ENCODE data around the gene PCYT1A.
A peak's percentile ranks its signal among the peaks of the same experiment; 100 is the strongest.

The PCYT1A gene

GRCh38 chr3:196287440-196288140 lies at the start of gene PCYT1A:
Gene PCYT1A, minus strand, starts transcription at chr3:196287726. Its CDS starts 17,195 bp downstream, at chr3:196270531.
- peak within 1 kb of the TSS; percentile 98 for H3K27ac ChIP-seq
- no peak for TF ChIP-seq CTCF (conservative IDR thresholded peaks at IDR 0.05)

- TF ChIP-seq CTCF (conservative IDR thresholded peaks at IDR 0.05) = no peak
- no peak overlapping the region for H3K27ac ChIP-seq
Observed at GRCh38 chr3:196336319-196337145, 49.0 kb upstream of the PCYT1A start.

GRCh38 chr3:196335503-196335948 lies 48.0 kb upstream of the PCYT1A start:
- H3K27ac ChIP-seq = no peak overlapping the region

GRCh38 chr3:196334982-196335381 lies 47.5 kb upstream of the PCYT1A start:
- no peak overlapping the region for H3K27ac ChIP-seq
- TF ChIP-seq CTCF (conservative IDR thresholded peaks at IDR 0.05) = no peak

More at GRCh38 chr3:196335503-196335948, 48.0 kb upstream of the PCYT1A start:
- no peak for TF ChIP-seq CTCF (conservative IDR thresholded peaks at IDR 0.05)

GRCh38 chr3:196332168-196332567 lies 44.6 kb upstream of the PCYT1A start:
- no peak overlapping the region for H3K27ac ChIP-seq
- TF ChIP-seq CTCF (conservative IDR thresholded peaks at IDR 0.05) = no peak

GRCh38 chr3:196327405-196327804 lies 39.9 kb upstream of the PCYT1A start:
- no peak overlapping the region for H3K27ac ChIP-seq
- TF ChIP-seq CTCF (conservative IDR thresholded peaks at IDR 0.05) = no peak

GRCh38 chr3:196326936-196327335 lies 39.4 kb upstream of the PCYT1A start:
- no peak overlapping the region for H3K27ac ChIP-seq
- no peak for TF ChIP-seq CTCF (conservative IDR thresholded peaks at IDR 0.05)
